ENCODE measurements around the gene JDP2.

GRCh38 chr14:75392686-75393641 lies 34.9 kb upstream of the JDP2 start:
- no peak for TF ChIP-seq CTCF (IDR thresholded peaks at IDR 0.05; ENCODE audit: low read length)
- TF ChIP-seq EZH2 (IDR thresholded peaks at IDR 0.05; ENCODE audit: borderline replicate concordance, low read length) = no peak

Measured in OCI-LY1 (cell line).